Heart left ventricle (tissue), 16 donors: ENCODE results near the gene SEZ6L. TPM values are rescaled to one million over a fixed set of nuclear protein-coding genes. Genes with fewer than 3 reads are reported as not detected.

Source experiments
- ATAC-seq, 4 donors: fragments of 200-7000 bp; cut with Tn5 transposase; one replicate each; pipeline ENCODE4 v1.9.1; 2020 to 2022; ENCODE audit warnings: moderate library complexity in 4 of 4, mild to moderate bottlenecking in 3 of 4, moderate number of reproducible peaks in 1 of 4
- DNase-seq, 5 donors: peaks; one replicate each; pipeline ENCODE4 v3.0.0-alpha.2; 2020
- H3K27ac ChIP-seq, 12 donors: fragments of 200-600 bp; sonication (generic) in 4 of 12; one replicate each; pipeline versions ENCODE4 v1.5.0 to v1.8.0; 2016 to 2022; ENCODE audit warnings: mild to moderate bottlenecking in 2 of 12
- H3K27me3 ChIP-seq, 9 donors: fragments of 200-600 bp; sonication (generic) in 2 of 9; one replicate each; pipeline versions ENCODE4 v1.5.1 to v1.8.0; 2016 to 2022; ENCODE audit warnings: mild to moderate bottlenecking in 3 of 9
- H3K36me3 ChIP-seq, 9 donors: fragments of 200-600 bp; sonication (generic) in 2 of 9; one replicate each; pipeline versions ENCODE4 v1.5.0 to v1.8.0; 2018 to 2022; ENCODE audit warnings: mild to moderate bottlenecking in 2 of 9
- H3K4me1 ChIP-seq, 12 donors: fragments of 200-600 bp; sonication (generic) in 4 of 12; one replicate each; pipeline versions ENCODE4 v1.5.0 to v1.8.0; 2016 to 2022; ENCODE audit warnings: mild to moderate bottlenecking in 3 of 12
- H3K4me3 ChIP-seq, 12 donors: fragments of 200-600 bp; sonication (generic) in 4 of 12; one replicate each; pipeline versions ENCODE4 v1.5.0 to v1.8.0; 2017 to 2022; ENCODE audit warnings: mild to moderate bottlenecking in 9 of 12, moderate library complexity in 4 of 12
- H3K9me3 ChIP-seq, 12 donors: fragments of 200-600 bp; sonication (generic) in 4 of 12; one replicate each; pipeline versions ENCODE4 v1.5.0 to v1.8.0; 2016 to 2022; ENCODE audit warnings: mild to moderate bottlenecking in 1 of 12
- POLR2A ChIP-seq, 2 donors: fragments of 450-650 bp; IDR thresholded peaks; one replicate each; pipeline ENCODE4 v1.6.1; 2017; ENCODE audit warnings: antibody characterized with exemption in 2 of 2, mild to moderate bottlenecking in 2 of 2, moderate library complexity in 2 of 2
- WGBS, 4 donors: extraction: QIAGEN DNeasy Blood & Tissue Kit in 2 of 4; methylation state at CpG; one replicate each; pipeline versions ENCODE4 v1.1.5 to v1.1.7; 2013 to 2018; 5-methylcytosine and 5-hydroxymethylcytosine counted together
- intact Hi-C, 10 donors: fragments of 100-400 bp; cut with DNase I; formaldehyde crosslinking; loops; one replicate each; pipeline versions ENCODE4 v1.11.1 to v1.14.2; 2022
- polyA plus RNA-seq, 2 donors: library from polyadenylated mRNA; stranded (reverse); fragments of 200-250 nt; gene quantifications; one replicate each; pipeline ENCODE4 v1.2.3, GENCODE V29; 2013
- total RNA-seq, 9 donors: library from RNA; depleted of rRNA in 2 of 9; stranded (reverse); fragments of >200 nt in 2 of 9; fragmentation: NEBNext Ultra II Directional in 3 of 9; extraction: Animal tissue kit (Norgen Biotek cat#: 25700) in 3 of 9; gene quantifications; one replicate each; pipeline versions ENCODE4 v1.1.0 to v1.2.4, GENCODE V29; 2016 to 2023
- TF ChIP-seq, protein P1 (sequence below), 12 donors: fragments of 200-600 bp; sonication (generic) in 4 of 12; IDR thresholded peaks; one replicate each; pipeline versions ENCODE4 v1.5.0 to v1.8.0; 2018 to 2022; ENCODE audit warnings: antibody characterized with exemption in 12 of 12, mild to moderate bottlenecking in 5 of 12
- donor health status: ischemic (EF 13 %, LVEDD 7.1; RV severe dilation, severe dysfunction).
- donor health status: healthy with polysubstance abuse.
- donor health status: DM: no; HTN: yes; CAD: no.
- donor health status: DM: no; HTN: no; CAD: no.
- donor health status: ischemic (EF 25% LVEDD 6.9; RV normal size, moderate dysfunction).
- donor health status: ischemic (EF 25% LVEDD 5.7; RV mildly dilated, moderate dysfunction).
- donor health status: healthy.
- donor health status: DM: yes; HTN: yes; CAD: no.
- donor health status: ischemic (EF 35%, LVEDD 5.7; RV mildly dilated, moderate dysfunction).
- donor health status: nonischemic (EF 11% LVEDD 7.7; RV severe dilation, severe dysfunction).
- donor health status: DM: yes; HTN: yes; CAD: no.
- donor health status: PGD.
- donor health status: ischemic (EF 29% LVEDD 5.4; RV normal size, mild dysfunction).
- donor health status: nonischemic (EF 23%, LVEDD 6.1; RV moderate dilation, normal function).

The SEZ6L gene
- total and polyA plus RNA-seq, 11 donors: 0.04 to 1.6 (median 0.17) TPM; not detected in 2

DNA sequence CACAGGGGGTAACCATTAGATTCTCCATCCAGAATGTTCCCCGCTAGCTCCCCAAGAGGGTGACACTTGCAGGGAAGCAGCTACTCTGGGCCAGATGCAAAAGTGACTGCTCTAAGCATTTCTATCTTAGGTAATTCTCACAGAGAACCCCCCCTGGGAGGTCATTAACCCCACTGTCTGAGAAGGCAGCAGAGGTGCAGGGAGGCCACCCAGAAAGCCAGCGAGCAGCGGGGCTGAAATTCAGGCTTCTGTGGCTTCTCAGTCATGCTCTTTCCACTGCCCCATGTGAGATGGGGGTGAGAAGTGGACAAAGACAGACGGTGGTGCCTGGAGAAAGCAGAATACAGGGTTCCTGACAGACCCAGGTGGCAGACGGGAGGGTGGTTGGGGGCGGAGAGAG, 145.4 kb downstream of the SEZ6L start:
- 40 to 52% (median 48%) methylated on average over 6 of the region's 6 CpGs for WGBS, 4 donors
- no peak overlapping the region for H3K27ac ChIP-seq
- intact Hi-C loops: loop anchor here in 1 of 10 donors (10.0 kb wide), 1 partner anchor 220 kb away; no protein-coding TSS in a partner anchor
- no peaks in the 10 kb centered on the region for H3K36me3 ChIP-seq
- no peak overlapping the region for H3K4me3 ChIP-seq
- H3K27me3 ChIP-seq: peaks cover 0 to 10% (median 0%) of the 10 kb centered on the region in 9 donors
- TF ChIP-seq, protein P1, sequence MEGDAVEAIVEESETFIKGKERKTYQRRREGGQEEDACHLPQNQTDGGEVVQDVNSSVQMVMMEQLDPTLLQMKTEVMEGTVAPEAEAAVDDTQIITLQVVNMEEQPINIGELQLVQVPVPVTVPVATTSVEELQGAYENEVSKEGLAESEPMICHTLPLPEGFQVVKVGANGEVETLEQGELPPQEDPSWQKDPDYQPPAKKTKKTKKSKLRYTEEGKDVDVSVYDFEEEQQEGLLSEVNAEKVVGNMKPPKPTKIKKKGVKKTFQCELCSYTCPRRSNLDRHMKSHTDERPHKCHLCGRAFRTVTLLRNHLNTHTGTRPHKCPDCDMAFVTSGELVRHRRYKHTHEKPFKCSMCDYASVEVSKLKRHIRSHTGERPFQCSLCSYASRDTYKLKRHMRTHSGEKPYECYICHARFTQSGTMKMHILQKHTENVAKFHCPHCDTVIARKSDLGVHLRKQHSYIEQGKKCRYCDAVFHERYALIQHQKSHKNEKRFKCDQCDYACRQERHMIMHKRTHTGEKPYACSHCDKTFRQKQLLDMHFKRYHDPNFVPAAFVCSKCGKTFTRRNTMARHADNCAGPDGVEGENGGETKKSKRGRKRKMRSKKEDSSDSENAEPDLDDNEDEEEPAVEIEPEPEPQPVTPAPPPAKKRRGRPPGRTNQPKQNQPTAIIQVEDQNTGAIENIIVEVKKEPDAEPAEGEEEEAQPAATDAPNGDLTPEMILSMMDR (IDR thresholded peaks at IDR 0.05): no peak
- no peak for TF ChIP-seq POLR2A (IDR thresholded peaks at IDR 0.05)
- DNase-seq (no peak), ATAC-seq (no peak)
- no peaks in the 10 kb centered on the region for H3K4me1 ChIP-seq
- no peaks in the 10 kb centered on the region for H3K9me3 ChIP-seq

DNA sequence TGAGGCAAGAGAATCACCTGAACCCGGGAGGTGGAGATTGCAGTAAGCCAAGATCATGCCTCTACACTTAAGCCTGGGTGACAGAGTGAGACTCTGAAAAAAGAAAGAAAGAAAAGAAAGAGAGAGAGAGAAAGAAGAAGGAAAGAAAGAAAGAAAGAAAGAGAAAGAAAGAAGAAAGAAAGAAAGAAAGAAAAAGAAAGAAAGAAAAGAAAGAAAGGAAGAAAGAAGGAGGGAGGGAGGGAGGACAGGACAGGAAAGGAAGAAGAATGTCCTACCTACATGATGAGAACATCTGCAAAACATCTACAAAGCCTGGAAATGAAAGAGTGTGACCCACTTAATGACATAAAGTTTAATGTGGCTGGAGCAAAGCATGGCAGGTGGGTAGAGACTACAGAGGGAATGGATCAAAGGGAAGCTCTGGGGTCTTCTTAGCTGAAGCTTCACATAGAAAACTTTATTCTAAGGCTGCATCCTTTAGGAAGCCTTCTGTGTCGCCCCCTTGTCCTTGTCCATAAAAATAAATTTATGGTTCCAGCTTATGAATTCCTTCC, 147.5 kb downstream of the SEZ6L start:
- intact Hi-C loops: loop anchor here in 1 of 10 donors (10.0 kb wide), 1 partner anchor 222 kb away; no protein-coding TSS in a partner anchor
- no peak for DNase-seq

DNA sequence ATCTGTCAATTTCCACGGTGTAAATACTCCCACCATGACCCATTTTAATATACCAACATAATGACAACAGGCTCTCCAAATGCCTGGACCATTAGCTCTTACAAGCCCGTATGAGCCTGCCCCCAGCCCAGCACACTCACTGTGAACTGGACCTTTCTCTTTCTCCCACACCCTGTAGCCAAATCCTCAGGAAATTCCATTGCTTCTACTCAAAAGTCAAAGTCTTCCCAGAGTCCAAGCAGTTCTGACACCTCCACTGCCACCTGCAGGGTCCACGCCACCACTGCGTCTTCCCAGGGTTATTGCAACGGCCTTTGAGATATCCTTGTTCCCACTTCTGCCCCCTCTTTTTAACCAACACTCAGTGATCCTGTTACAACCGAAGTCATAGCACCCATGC, 149.7 kb downstream of the SEZ6L start:
- intact Hi-C loops: loop anchor here in 1 of 10 donors (10.0 kb wide), 1 partner anchor 224 kb away; no protein-coding TSS in a partner anchor
- no peaks in the 10 kb centered on the region for H3K9me3 ChIP-seq
- no peak overlapping the region for H3K27ac ChIP-seq
- peaks cover 0 to 6% (median 0%) of the 10 kb centered on the region in 12 donors for H3K4me1 ChIP-seq
- H3K36me3 ChIP-seq: no peaks in the 10 kb centered on the region
- no peak for TF ChIP-seq POLR2A (IDR thresholded peaks at IDR 0.05)
- TF ChIP-seq, protein P1 (IDR thresholded peaks at IDR 0.05): no peak
- no peak overlapping the region for H3K4me3 ChIP-seq
- no peak for DNase-seq
- H3K27me3 ChIP-seq: no peaks in the 10 kb centered on the region
- no peak for ATAC-seq
- 54 to 58% (median 57%) methylated on average over 6 of the region's 6 CpGs for WGBS, 4 donors

More for the DNA sequence above, 147.5 kb downstream of the SEZ6L start:
- Histone ChIP-seq H3K27ac (no peak overlapping the region), H3K4me3 (no peak overlapping the region), H3K27me3 (peaks cover 0 to 5% (median 0%) of the 10 kb centered on the region in 9 donors), H3K36me3 (no peaks in the 10 kb centered on the region), H3K9me3 (no peaks in the 10 kb centered on the region), H3K4me1 (peaks cover 0 to 4% (median 0%) of the 10 kb centered on the region in 12 donors)
- no peak for TF ChIP-seq POLR2A (IDR thresholded peaks at IDR 0.05)
- TF ChIP-seq, protein P1 (IDR thresholded peaks at IDR 0.05): no peak
- ATAC-seq: no peak
- WGBS, 4 donors: 75 to 85% (median 81%) methylated on average over 2 of the region's 2 CpGs

DNA sequence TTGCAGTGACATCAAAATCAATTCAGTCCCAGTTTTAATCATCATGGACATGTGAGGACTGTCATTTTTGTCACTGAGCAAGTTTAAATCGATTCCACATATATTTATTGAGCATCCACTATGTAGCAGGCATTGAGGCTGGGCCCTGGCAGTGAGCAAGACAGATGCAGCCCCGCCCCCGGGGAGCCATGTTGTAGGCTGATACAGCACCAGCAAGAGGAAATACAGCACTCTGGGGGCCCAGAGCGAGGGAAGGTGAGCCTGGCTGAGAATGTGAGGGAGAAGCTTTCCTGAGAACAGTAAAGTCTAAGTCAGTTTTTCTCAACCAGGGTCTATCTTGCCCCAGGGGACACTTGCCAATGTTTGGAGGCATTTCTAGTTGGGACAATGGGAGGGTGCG, 151.2 kb downstream of the SEZ6L start:
- Histone ChIP-seq H3K27ac (no peak overlapping the region), H3K9me3 (no peaks in the 10 kb centered on the region), H3K36me3 (no peaks in the 10 kb centered on the region), H3K4me1 (peaks cover 0 to 6% (median 0%) of the 10 kb centered on the region in 12 donors), H3K4me3 (no peak overlapping the region), H3K27me3 (no peaks in the 10 kb centered on the region)
- WGBS, 4 donors: 63 to 69% (median 67%) methylated on average over 5 of the region's 5 CpGs
- TF ChIP-seq, protein P1 (IDR thresholded peaks at IDR 0.05): no peak
- no peak for TF ChIP-seq POLR2A (IDR thresholded peaks at IDR 0.05)
- DNase-seq: no peak
- intact Hi-C loops: loop anchor here in 1 of 10 donors (10.0 kb wide), 1 partner anchor 236 kb away; no protein-coding TSS in a partner anchor
- no peak for ATAC-seq
